GM19099 (cell line): ENCODE results near the gene KIF25.

ENCODE experiments used
- POLR2A ChIP-seq: IDR thresholded peaks from 3 replicates; pipeline ENCODE4 v1.6.1; 2011; ENCODE audit warnings: low read depth; ENCODE audit not compliant: insufficient read length; ENCODE audit errors: extremely low read depth

Gene KIF25

DNA sequence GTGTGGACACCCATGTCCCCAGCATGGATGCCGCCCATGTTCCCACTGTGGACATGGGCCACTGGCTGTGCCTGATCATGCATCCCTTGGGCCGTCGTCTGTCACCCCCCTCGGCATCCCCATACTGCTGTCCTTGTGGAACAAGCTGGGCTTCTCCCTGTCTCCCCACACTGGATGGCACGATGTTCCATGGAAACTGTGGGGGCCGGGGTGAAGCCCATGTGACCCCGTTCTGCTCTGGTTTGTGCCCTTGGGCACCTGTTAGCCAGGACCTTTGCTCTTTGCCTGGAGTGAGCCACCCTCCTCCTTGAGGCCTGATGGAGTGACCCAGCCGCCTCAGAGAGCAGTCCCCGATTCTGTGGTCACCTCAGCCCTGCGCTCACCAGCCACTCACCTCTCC is 89.1 kb downstream of the KIF25 start:
- TF ChIP-seq POLR2A = no peak

DNA sequence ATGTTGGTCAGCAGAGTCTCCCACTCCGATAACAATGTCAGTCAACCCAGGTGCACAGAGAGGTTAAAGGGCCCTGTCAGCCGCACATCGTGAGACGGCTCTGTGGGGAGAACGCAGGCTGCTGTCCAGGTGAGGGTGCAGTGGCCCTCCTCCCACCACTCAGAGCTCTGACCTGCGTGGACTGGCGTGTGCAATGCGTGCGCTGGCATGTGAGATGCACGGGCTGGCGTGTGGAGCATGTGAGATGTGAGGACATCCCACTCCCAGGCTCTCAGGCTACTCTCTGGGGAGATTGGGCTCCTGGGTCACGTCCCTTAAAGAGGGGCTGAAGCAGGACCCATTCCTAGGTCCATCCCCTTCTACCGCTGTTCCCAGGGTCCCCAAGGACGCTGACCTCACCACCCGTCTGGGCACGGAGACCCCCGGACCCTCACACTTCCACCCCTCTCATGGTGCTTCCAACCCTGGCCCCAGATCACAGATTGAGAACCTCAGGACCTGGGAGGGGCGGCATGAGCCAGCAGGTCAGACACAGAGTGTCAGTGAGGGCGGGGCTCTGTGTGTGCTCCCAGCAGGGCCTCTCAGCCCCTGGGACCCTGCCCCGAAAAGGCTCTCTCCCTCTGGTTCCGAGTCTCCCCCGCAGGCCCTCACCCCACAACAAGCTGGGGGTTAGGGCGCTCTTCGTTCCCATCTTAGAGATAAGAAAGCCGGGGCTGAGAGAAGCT is 90.1 kb downstream of the KIF25 start:
- no peak for TF ChIP-seq POLR2A

DNA sequence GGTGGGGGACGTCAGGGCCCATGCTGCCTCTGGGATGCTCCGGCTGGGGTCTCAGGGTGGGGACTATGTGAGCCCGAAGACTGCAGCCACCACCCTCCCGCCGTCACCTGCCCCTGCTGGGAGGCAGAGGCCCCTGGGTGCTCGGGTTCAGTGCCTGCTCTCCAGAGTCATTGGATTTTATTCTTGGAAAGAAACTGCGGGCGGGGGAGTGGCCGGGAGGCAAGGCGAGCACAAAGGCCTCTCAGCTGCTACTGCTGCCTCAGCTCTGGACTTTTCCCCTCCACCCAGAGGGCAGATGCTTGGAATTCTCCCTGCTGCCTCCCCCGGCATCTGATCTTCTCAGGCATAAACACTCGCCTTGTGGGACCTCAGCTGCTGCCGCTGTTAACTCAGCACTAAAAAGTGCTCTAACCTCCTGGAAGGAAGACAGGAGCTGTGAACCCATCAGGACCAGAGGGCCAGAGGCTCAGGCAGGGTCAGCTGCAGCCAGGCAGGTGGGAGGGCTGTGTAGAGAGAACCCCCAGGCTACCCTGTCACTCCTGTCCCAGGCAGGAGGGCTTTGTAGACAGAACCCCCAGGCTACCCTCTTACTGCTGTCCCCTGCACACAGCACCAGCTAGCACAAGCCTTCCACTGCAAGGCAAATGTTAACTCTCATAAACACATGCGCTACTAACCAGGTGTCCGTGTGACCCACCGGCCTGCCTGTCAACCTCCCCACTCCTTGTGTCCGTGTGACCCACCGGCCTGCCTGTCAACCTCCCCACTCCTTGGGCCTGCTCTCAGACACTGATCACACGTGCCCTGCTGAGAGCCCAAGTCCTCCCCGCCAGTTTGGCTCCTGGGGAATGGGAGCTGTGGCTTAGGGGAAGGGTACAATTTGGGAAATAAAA is 90.9 kb downstream of the KIF25 start:
- no peak for TF ChIP-seq POLR2A

DNA sequence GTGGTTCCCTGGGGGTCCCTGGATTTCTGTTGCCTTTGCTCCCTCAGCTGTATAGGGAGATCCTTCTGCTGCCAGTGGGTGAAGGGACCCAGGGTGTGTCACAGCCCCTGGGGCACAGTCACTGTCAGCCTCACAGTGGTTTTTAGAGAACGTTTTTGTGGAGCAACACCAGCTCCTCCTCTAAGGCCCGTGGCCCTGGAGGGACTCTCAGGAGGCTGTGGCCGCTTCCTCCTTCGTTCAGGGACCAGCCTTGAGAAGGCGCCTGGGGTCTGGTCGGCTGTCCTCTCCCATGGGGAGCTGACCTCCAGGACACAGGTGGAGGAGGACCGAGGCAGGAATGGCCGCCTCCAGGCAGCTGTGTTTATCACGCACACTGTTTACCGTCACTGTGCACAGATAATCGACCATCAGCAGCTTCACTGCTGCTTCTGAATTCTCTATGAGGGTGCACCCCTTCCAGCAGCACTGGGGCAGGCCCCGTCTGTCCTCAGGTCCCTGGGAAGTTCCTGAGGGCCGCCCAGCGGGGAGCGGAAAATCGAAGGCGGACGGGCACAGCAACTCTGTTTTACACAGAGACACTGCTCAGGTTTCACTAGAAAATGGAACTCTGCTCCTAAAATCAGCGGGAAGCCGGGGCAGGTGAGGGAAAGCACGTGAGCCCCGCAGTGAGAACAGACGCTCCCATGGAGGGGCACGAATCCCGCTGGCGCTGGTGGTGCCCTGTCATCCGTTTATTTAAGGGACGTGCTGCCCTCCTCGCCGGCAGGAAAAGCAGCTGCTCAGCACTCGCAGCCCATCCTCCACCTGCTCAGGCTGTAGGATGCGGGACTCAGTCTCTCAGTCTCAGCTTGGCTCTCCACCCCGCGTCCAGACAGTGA is 92.0 kb downstream of the KIF25 start:
- TF ChIP-seq POLR2A = no peak

DNA sequence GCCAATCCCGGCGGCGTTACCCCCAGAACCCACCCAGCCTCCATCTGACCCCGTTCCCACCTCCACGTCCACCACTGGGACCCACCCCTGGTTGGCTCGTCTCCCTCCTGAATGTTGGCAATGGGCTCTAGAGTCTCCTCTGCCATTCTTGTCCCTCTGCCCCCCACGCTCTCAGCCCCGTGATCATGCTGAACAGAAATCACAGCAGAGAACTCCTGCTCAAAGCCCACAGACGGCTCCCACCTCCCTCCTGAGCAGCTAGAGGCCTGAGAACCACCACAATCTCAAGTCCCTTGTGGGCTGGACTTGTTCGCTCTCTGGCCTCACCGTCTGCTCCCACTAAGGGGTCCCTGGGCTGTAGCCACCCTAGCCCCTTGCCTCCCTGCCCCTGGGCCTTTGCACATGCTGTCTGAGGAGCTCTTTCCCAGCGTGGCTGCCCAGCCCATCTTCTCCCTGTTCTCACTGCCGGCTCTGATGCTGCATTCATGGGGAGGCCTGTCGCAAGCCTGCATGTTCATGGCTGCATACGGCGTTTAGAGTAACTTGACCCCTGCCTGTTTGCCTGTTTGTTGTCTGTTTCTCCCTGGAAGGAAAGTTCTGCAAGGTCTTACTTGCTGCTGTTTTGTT is 92.7 kb downstream of the KIF25 start:
- no peak for TF ChIP-seq POLR2A

DNA sequence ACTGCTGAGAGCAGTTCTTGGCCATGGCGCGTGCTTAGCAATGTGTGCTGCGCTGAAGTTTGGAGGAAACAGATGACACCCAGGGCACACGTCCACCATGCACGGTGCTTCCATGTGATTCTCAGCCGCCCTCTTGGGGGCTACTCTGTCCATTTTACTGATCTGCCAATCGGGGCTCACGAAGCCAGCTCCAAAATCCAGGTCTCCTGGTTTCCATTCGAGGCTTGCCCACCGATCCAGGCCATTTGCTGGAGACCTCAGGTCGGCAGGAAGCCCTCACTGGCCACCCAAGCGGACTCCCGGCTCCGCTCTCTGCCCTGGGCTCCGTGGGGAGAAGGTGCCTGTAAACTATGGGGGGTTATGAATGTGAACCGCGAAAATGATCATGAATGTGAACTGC is 93.2 kb downstream of the KIF25 start:
- TF ChIP-seq POLR2A = no peak

DNA sequence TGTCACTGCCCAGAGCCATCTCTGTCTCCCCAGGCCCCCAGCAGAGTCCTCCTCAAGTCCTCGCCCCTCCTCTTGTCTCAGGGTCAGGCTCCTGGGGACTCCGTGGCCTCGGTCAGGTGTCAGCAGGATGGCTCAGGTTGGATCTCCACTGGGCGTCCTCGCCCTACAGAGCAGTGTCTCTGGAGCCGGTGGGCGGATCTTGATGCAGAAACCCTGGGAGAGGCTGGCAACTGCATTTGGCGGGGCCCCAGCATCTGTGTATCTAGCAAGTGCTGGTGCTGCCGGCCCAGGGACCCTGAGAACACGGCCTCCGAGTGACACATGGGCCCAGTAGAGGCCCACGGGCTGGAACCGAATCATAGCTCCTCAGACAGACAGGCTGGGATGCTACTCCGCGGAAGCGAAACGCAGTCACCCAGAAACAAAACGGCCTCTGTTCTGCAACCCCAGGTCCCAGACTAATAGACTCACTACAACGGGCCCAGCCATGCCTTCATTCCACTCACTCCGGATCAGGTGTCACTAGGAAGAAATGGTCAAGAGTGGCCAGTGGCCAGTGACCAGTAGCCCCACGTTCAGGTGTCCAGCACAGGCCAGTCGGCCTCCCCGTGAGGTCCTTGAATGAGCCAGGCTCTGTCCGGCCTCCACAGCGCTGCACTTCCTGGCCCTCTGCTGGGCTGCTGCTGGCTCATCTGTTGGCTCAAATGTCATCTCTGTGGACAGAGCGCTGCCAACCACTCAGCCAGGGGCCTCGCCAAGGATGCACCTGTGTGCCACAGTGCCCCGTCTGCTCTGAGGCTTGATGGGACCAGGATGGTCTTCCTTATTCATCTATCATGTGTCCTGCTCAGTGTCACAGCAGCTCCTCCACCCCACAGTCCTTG is 94.2 kb downstream of the KIF25 start:
- TF ChIP-seq POLR2A = no peak

DNA sequence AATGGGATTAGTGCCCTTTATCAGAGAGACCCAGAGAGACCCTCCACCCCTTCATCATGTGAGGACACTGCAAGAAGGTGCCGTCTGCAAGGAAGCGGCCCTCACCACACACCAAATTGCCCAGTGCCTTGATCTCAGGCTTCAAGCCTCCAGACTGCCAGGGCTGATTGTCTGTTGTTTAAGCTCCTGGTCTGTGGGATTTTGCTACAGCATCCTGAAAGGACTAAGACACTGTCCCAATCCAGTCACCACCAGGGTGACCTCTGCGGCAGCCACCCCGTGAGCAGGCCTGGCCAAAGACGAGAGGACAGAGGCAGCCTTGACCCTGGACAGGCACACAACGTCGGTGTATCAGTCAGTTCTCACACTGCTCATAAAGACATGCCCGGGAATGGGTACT is 95.1 kb downstream of the KIF25 start:
- TF ChIP-seq POLR2A = no peak

DNA sequence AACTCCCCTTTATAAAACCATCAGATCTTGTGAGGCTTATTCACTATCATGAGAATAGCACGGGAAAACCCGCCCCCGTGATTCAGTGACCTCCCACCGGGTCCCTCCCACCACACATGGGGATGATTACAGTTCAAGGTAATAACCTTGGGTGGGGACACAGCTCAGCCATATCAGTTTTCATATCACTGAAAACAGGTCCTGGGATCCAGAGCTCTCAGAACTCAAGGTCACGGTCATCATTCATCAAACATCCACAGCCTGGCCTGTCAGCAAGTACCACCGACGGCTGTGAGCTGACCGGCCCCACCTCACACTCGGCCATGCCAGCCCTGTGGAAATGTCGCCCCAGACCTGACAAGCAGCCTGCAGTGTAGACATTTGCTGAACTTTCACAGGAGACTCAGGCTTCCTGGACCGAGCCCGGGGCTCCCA is 95.6 kb downstream of the KIF25 start:
- no peak for TF ChIP-seq POLR2A

DNA sequence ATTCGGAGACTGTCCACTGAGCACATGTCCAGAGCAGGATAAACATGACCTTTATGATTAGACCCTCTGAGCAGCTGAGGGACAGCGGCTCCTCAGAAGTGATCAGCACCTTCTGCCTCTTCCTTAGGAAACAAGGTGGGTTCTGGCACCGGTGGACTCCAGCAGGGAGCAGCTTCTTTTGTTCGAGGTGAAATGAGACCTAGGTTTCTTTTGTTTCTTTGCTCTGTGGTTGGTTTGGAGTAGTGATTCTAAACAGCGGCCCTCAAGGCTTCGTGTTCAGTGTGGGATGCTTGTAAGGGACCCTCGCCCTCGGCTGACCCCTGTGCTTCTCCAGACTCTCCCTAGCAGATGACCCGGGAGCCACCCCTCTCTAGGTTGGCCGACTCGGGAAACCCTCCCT is 96.2 kb downstream of the KIF25 start:
- TF ChIP-seq POLR2A = no peak
